HG03520 (cell line): ENCODE results near the gene ATXN7.
A peak's percentile ranks its signal among the peaks of the same experiment; 100 is the strongest.

Source experiments
- ATAC-seq: cut with Tn5 transposase; IDR thresholded peaks from one replicate; pipeline ENCODE4 v1.9.1; 2021; ENCODE audit warnings: mild to moderate bottlenecking, moderate library complexity; ENCODE audit not compliant: unreplicated experiment

ATXN7 gene

GRCh38 chr3:63979093-63979885 lies 115.6 kb downstream of the ATXN7 start:
- ATAC-seq, result no peak

GRCh38 chr3:63980019-63980418 lies 116.4 kb downstream of the ATXN7 start:
- no peak for ATAC-seq

GRCh38 chr3:63980830-63981498 lies 117.3 kb downstream of the ATXN7 start:
- ATAC-seq, result no peak

GRCh38 chr3:63981980-63982379 lies 118.3 kb downstream of the ATXN7 start:
- ATAC-seq, result no peak

GRCh38 chr3:63984391-63984790 lies 120.7 kb downstream of the ATXN7 start:
- ATAC-seq, result no peak

GRCh38 chr3:63986146-63986545 lies 122.5 kb downstream of the ATXN7 start:
- ATAC-seq, result no peak

GRCh38 chr3:63986831-63987230 lies 123.2 kb downstream of the ATXN7 start:
- no peak for ATAC-seq

- ATAC-seq, result no peak
Measured at GRCh38 chr3:63988943-63989342, 125.3 kb downstream of the ATXN7 start.

GRCh38 chr3:63990204-63990603 lies 126.5 kb downstream of the ATXN7 start:
- ATAC-seq, result no peak

- no peak for ATAC-seq
Measured at GRCh38 chr3:63990733-63991132, 127.1 kb downstream of the ATXN7 start.

GRCh38 chr3:63991666-63992065 lies 128.0 kb downstream of the ATXN7 start:
- ATAC-seq, result no peak

GRCh38 chr3:63992516-63993209 lies 129.0 kb downstream of the ATXN7 start:
- no peak for ATAC-seq

- peak; percentile 82 for ATAC-seq
Measured at GRCh38 chr3:63993653-63994079, 130.0 kb downstream of the ATXN7 start.

- ATAC-seq, result no peak
Measured at GRCh38 chr3:63995086-63995485, 131.4 kb downstream of the ATXN7 start.

- no peak for ATAC-seq
Measured at GRCh38 chr3:63998852-63999754, 135.4 kb downstream of the ATXN7 start.

GRCh38 chr3:64000453-64001055 lies 136.9 kb downstream of the ATXN7 start:
- ATAC-seq, result no peak

- no peak for ATAC-seq
Measured at GRCh38 chr3:64002233-64002632, 138.6 kb downstream of the ATXN7 start.

GRCh38 chr3:64003589-64003988 lies 139.9 kb downstream of the ATXN7 start:
- ATAC-seq, result no peak

- ATAC-seq, result no peak
Measured at GRCh38 chr3:64008017-64008416, 144.3 kb downstream of the ATXN7 start.
